GM19455 (cell line): ENCODE data around the gene BCO1.

Source experiments
- ATAC-seq: cut with Tn5 transposase; IDR thresholded peaks from one replicate; pipeline ENCODE4 v1.9.1; 2021; ENCODE audit not compliant: unreplicated experiment

BCO1 gene

DNA sequence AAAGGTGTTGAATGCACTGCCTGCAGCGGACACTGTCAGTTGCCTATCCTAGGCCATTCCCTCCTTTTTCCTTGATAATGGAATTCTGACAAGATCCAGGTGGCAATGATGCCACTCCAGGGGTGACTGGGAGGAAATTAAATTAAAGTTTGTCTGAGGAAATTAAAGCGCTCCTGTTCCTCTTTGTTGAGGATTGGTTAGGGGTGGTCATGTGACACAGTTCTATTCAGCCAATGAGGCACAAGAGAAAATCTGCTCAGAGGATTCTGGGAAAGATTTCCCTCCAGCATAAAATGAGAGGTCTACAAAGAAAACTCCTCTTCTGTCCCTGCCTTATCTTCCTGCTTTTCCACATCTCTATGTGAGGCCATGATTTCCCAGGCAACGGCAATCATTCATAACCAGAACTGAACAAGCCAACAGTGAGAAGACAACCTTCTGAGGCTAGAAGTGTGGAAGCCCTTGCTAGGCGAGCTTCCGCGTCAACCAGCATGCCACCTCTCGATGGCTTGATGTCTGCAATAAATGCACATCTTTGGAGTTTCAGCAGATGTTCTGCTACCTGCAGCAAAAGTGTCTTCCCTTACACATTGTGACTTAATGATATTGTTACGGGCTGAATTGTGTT is 5.6 kb upstream of the BCO1 start:
- ATAC-seq = no peak

DNA sequence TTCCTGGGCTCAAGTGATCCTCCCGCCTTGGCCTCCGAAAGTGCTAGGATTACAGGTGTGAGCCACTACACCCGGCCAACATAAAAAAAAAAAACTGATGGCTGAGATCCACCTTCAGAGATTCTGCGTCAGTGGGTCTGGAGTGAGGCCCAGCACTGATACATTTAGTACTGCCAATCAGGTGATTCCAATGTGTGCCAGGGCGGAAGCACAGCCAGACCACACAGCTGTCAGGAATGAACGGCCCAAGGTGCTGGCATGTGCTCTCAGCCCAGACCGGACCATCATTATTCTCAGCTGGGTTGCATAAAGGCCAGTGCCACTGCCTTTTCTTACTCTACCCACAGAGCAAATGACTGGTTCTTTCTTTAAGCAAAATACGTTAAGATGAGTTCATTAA is 1.2 kb upstream of the BCO1 start:
- no peak for ATAC-seq

DNA sequence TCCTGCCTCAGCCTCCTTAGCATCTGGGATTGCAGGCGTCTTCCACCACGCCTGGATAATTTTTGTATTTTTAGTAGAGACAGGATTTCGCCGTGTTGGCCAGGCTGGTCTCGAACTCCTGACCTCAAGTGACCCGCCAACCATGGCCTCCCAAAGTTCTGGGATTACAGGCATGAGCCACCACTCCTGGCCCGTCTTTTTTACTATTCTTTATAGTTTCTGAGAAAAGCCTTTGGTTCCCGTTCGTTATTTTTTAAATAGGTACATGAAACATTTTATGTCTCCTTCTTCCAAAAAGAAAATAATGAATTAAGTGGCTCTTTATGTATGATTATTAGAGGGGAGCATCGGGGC is 570 bp upstream of the BCO1 start:
- ATAC-seq = no peak

DNA sequence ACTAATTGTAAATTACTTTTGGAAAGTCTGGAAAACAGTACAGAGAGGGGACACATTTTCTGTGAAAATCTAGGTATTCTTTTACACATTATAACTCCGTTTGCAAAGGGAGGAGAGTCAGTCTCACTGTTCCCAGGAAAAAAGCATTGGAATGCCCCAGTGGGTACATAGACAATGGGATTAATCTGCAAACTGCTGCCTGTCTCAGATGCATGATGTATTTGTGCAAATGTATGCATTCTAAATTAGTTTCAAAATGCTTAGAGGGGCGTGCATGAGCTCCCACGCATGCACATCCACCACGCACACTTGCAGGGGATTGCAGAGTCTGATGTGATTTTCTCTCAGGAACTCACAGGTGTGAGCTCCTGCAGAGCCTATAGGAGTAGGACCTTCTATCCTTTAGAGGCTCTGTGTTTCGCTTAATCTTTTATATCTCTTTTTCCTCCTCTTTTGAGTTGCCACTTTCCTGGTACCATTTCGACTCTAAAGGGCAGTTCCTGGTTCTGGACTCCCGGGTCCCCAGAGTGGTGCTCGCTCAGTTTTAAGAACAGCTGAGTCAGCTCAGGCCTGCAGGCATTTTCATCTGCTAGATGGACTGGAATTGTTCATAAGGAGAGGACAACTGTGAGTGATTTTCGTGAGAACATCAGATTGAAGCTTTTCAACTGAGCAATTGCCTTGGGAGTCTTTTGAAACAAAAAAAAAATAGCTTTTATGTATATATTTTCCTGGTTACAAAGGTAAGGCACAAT is 1.1 kb downstream of the BCO1 start:
- ATAC-seq = no peak

DNA sequence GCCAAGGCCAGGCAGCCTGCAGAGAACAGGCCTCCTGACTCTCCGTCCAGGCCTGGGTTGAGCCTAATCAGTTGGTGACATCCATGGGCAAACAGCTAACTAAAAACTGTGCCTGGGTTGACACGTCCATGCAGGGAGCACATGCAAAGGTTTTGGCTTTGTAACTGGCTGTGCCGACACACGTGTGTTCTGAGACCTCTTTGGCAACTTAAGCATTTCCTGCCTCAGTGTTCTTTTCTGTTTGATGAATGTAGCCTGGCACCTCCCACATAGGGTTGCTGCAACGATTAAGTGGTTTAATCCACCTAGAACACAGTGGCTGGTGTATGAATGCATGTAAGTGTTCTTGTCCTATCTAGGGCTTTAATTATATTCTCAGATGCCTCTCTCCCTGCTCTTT is 3.2 kb downstream of the BCO1 start:
- ATAC-seq = no peak

DNA sequence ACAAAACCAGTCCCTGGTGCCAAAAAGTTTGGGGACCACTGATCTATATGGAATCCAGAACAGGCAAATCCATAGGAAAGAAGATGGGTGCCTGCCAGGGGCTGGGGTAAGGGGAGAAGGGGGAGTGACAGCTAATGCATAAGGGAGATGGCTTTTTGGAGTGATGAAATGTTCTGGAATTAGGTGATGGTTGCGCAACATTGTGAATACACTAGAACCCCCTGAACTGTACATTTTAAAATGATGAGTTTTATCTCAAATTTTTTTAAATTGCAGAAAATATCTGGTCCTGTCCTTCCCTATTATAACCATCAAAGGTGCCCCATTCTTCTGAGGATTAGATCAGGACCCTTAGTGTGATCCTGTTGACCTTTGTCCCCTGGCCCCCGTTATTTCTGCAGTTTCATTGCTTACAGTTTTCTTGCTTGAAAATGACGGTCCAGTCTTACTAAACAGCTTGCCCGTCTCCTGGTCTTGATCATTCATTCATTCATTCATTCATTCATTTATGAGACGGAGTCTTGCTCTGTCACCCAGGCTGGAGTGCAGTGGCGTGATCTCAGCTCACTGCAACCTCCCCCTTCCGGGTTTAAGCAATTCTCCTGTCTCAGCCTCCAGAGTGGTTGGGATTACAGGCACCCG is 4.6 kb downstream of the BCO1 start:
- ATAC-seq = no peak

DNA sequence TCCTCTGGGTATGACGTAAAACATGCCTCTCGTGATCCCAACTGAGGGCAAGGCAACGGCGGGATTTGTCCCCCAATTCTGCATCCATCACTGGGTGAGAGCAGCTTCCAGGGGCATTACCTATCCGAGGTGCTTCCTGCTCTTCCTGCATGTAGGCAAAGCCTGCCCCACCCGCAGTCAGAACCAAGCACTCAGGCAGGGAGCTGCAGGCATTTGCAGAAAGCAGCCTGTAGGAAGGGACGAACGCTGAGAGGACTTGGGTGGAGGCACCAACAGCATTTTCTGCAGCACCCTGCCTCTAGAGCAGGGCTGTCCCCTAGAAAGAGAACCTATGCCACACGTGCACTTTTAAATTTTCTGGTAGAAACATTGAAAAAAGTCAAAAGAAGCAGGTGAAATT is 5.5 kb downstream of the BCO1 start:
- ATAC-seq = no peak

DNA sequence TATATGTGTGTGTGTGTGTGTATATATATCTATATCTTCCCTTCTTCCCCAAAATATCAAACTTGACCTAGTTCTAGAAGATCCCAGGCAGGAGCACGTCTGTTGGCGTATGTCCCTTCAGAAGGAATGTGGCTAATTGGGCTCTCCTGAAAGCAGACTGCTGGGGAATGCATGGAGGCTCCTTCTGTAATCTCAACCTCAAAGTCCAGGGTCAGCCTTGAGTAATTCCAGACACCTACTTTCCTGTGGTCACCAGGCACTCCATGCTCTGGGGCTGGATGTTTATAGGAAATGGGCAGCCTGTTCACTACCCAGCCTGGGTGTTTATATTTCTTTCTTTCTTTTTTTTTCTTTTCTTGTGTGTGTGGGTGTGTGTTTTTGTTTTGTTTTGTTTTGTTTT is 13.4 kb downstream of the BCO1 start:
- no peak for ATAC-seq

DNA sequence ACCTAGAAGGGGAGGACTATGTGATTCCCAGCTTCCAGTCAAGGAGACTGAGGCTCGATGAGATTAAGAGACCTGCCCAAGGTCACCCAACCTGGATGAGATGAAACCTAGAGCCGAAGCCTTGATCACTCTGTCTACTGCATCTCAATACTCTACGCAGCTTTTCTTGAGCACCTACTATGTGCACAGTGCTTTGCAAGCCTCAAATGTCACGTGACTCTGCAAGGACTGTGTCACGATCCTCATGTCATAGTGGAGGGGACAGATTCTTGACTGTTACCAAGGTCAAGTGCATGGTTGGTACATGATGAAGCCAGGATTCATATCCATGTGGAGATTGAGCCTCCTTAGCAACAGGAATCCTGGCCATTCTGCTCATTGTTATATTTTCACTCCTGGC is 14.7 kb downstream of the BCO1 start:
- ATAC-seq = no peak

DNA sequence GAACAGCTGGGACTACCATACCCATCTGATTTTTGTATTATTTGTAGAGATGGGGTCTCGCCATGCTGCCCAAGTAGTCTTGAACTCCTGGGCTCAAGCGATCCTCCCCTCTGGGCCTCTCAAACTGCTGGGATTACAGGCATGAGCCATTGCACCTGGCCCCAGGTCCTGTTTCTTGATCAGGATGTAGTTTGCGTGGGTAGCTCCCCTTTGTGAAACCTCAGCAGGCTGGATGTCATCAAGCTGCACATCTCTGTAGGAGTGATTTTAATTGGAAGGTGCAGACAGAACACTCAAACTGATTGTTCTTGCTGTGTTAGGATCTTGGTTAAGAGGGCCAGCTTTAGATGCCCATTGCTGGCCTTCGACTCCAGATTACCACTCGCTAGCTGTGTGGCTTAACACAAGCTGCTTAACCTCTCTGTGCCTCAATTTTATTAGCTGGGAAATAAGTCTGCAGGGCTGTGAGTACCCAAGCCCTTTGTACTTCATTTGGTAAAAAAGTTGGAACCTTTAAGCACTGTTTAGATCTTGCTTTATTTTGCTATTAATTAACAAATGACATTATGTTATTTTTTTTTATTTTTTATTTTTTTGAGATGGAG is 16.5 kb downstream of the BCO1 start:
- no peak for ATAC-seq

DNA sequence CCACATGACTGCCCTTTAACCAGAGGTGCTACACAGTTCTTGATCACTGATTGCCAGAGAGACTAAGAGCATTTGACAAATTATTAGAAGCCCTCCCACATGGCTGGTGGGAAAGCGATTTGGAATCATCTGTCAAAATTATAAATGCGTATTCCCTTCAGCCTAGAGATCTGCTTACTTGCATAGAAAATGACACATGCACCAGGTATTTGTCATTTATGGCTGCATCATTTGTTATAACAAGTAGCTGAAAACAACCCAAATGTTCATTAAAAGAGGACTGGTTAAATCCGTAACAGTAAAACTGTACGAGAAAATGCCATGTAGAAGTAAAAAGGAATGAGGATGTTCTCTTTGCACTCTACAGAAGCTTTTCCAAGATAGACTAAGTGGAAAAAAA is 21.4 kb downstream of the BCO1 start:
- no peak for ATAC-seq

DNA sequence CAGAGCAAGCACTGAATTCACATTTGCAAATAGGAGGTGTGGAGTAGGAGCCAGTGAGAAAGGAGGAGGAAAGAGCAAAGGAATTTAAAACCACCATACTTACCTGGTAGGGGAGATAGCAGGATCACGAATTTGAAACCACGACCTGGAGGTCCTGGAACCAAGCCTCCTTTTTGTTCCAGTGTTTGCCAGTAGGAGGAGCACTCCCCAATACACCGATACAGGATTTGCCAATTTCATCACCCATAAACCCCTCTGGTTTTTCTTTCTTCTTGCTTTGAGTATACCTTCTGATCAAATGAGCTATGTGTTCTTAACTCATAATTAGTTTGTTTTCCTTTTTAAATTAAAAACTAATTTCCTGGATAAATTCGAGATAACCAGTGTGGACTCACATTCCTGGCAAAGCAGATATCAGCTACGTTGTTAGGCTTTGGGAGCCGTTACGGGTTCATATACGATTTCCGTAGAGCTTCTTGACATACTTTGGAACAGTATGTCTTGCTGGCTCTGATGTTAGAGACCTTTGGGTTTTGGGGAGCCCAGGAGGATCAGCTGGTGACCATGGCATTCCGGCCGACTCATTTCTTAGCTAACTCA is 22.7 kb downstream of the BCO1 start:
- no peak for ATAC-seq

DNA sequence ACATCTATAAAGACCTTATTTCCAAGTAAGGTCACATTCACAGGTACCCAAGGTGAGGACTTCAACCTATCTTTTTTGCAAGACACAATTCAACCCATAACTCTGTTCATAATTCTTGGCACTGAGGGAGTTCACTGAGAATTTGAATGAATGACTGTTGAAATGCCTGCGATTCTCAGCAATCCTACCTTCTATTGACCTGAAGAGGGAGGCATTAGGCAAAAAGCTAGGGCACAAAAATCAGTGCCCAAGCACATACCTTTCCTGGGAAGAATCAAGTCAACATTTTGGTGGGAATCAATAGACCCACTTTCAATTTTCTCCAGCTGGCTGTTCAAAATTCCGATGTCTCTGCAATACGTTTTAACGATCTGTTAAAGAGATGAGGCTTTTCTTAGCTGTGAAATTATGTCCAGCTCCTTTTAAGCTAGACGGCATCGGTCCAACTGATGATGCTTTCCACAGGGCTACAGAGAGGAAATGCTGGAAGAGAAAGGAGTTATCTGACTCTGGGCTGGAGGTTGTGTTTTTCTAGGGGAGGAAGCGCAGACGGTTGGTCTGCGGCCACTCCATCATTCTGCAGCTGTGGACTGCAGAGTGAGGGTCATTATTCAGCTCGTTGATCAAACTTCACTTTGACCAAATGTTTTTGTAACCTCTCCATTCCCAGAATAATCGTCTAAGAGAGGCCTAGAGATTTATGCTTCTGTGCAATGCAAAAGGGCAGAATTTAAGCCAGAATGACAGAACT is 25.2 kb downstream of the BCO1 start:
- no peak for ATAC-seq

DNA sequence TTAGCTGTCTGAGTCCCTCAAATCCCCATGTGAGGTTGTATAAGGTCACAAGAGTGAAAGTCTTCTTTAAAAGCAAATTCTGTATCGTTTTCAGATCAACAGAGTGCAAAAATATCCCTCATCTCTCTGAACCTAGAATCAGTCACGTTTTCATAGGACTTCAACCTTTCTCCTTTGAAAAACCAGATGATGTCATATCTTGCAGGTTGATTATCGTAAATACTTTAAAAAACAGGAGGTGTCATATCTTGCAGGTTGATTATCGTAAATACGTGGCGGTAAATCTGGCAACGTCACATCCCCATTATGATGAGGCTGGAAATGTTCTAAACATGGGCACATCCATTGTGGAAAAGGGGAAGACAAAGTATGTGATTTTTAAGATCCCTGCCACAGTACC is 25.9 kb downstream of the BCO1 start:
- no peak for ATAC-seq

DNA sequence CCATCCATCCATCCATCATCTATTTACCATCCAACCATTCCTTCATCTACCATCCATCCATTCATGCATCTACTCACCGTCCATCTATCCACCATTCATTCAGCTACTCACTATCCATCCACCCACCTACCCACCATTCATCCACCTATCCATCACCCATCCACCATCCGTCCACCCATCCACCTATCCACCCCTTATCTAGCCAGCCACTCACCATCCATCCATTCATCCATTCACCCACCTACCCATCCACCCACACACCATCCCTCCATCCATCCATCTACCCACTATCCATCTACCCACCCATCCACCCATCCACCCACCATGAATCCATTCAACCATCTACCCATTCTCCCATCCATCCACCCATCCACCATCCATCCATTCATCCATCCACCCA is 26.6 kb downstream of the BCO1 start:
- no peak for ATAC-seq

DNA sequence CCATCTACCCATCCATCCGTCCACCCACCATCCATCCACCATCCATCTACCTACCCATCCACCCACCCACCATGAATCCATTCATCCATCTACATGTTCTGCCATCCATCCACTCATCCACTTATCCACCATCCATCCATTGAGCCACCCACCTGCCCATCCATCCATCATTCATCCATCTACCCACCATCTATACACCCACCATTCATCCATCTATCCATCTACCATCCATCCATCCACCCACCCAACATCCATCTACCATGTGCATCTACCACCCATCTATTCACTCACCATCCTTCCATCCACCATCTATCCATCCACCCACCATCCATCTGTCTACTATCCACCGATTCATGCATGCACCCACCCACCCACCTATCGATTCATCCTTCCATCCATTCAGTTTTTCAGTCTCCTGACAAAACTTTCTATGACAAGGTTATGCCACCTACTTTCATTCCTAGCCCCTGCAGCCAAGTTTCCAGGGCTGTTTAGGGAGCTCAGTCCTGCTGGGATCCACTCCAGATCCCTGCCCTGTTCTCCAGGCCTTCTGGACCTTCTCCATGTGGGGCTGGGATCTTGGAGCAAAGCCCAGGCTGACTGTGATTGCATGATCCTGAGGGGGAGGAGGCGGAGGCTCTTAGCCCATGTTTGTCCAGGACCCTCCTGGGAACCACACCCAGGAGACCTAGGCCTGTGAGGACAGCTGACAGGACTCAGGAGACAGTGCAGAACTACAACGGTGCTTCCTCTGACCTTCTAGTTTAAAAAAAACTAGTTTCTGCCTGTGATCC is 27.4 kb downstream of the BCO1 start:
- ATAC-seq = no peak

DNA sequence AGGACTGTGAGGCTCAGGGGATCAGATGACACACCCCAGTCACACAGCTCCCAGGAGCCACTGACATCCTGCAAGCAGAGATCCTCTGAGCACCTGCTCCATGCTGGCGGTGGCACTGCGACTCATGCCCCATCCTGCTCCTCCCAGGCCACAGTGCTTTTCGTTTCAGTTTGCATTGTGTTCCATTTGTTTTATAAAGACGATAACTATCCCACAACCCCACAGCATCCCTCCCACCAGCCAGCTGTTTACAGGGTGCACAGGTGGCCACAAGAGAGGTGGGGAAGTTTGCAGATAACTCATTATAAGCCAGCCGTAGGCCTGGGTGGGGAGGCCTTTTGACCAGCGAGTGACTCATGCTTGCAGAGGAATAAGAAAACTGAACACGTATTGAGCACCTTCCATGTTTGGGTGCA is 28.2 kb downstream of the BCO1 start:
- ATAC-seq = no peak

DNA sequence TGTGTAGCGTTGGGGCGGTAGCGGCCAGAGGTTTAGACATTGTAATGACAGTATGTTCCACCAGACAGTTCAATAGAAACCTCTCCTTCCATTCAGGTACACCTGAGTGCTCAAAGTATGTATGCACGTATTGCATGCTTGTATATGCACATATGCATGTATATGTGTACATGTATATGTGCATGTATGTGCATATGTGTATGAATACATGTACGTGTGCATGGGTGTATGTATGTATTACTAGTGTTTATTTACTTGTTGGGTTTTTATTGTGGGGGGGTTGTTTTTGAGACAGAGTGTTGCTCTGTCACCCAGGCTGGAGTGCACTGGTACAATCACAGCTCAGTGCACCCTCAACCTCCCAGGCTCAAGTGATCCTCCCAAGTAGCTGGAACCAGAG is 30.0 kb downstream of the BCO1 start:
- ATAC-seq = no peak

DNA sequence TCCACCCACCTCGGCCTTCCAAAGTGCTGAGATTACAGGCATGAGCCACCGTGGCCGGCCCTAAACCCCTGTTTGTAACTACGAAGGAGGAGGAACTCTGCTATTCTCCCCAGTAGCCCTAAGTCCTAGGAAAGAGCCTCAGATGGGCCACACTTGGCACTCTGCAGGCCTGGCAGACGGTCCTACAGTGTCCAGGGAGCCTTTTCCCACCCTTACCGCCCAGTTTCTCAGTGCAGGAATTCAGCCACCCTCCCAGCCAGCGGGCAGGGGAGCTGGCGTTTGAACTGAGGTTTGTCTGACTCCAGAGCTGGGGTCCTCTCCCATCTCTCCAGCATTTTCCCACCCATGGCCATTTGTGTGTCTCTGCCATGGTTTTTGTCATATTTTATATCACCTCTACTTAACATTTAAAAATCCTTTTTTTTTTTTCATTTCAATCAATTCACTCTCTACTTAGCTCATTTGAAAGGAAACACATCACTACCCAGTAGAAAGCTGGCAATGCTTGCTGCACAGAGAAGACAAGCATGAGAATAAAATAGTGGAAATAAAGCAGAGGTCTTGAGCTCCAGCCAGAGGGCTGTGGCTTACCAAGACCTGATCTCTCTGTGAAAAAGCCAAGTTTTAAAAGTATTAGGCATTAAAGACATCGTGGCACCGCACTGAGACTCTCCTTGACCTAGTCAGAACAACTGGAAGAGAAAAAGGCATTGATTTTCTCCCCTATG is 34.9 kb downstream of the BCO1 start:
- ATAC-seq = no peak
